HUES6 (cell line): ENCODE measurements around the gene NPY4R2.
"Not testable (repeated sequence)": the region's sequence is repeated elsewhere in the genome, so short reads cannot be mapped to it uniquely, and the experiment has no call there.

Experiments
- H3K27ac ChIP-seq: 2 replicates; pipeline ENCODE4 v1.7.0; 2013; ENCODE audit warnings: low read depth, mild to moderate bottlenecking, low read length, inconsistent platforms
- H3K27me3 ChIP-seq: 2 replicates; pipeline ENCODE4 v1.6.1; 2013; ENCODE audit warnings: low read length; ENCODE audit not compliant: control insufficient read depth, insufficient read depth
- H3K36me3 ChIP-seq: 2 replicates; pipeline ENCODE4 v1.6.1; 2013; ENCODE audit warnings: low read length; ENCODE audit not compliant: control insufficient read depth, insufficient read depth
- H3K4me1 ChIP-seq: 2 replicates; pipeline ENCODE4 v1.6.1; 2013; ENCODE audit warnings: low read length; ENCODE audit not compliant: control insufficient read depth, insufficient read depth
- H3K4me3 ChIP-seq: 2 replicates; pipeline ENCODE4 v1.5.1; 2013; ENCODE audit warnings: low read depth, low read length
- H3K9ac ChIP-seq: one replicate; pipeline ENCODE4 v1.6.1; 2013; ENCODE audit warnings: mild to moderate bottlenecking, low read length
- H3K9me3 ChIP-seq: 2 replicates; pipeline ENCODE4 v1.6.1; 2013; ENCODE audit warnings: low read depth, low read length; ENCODE audit not compliant: control insufficient read depth, insufficient read depth

NPY4R2 gene

DNA sequence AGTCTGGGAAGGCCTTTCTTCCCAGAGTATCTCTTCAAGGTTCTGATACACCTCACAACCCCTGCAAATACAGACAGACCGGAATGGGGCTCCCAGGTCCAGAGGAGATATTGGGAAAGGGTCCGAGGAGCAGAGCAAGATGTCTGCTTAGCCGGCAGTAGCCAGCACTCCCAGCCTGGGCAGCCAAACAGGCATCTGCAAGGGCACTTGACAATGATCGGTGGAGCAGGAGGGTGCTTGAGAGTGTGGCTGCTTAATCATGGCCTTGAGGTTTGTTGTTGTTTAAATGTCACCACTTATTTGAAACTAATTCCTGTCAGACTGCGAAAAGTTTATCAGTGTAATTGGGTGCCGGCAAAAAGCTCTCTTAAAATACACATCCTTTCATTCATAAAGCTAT, 15.0 kb downstream of the NPY4R2 start:
- H3K27me3 ChIP-seq, H3K27ac ChIP-seq, H3K9me3 ChIP-seq, H3K4me1 ChIP-seq, H3K4me3 ChIP-seq, H3K9ac ChIP-seq, H3K36me3 ChIP-seq: not testable (repeated sequence)

DNA sequence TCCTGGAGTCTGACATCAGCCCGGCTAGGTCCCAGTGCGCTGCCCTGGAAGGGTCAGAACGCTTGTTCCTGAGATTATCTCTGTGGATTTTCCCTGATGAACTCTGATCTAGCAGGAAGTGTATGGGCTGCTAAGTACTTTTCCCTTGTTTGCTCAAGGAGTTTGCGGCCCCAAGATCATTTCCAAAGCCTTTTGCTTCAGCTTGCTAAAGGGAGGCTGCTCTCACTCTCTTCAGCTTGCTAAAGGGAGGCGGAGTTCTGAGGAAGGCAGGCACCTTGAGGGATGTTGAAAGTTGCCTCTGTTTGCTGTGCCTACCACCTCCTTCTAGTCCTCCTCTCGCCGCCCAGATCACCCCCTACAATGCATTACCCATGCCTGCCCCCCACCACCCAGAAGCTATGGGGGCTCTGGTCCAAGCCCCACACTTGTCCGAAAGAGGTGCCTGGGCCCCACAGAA, 18.3 kb downstream of the NPY4R2 start:
- H3K27ac ChIP-seq, H3K4me3 ChIP-seq, H3K9ac ChIP-seq, H3K4me1 ChIP-seq, H3K9me3 ChIP-seq, H3K36me3 ChIP-seq, H3K27me3 ChIP-seq: not testable (repeated sequence)

DNA sequence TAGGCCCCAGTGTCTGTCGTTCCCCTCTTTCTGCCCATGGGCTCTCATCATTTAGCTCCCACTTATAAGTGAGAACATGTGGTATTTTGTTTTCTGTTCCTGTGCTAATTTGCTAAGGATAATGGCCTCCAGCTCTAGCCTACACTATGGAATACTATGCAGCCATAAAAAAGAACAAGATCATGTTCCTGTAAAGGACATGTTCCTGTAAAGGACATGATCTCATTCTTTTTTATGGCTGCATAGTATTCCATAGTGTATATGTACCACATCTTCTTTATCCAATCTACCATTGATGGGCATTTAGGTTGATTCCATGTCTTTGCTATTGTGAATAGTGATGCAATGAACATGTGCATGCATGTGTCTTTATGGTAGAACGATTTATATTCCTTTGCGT, 19.2 kb downstream of the NPY4R2 start:
- H3K36me3 ChIP-seq, H3K9ac ChIP-seq, H3K9me3 ChIP-seq, H3K27me3 ChIP-seq, H3K27ac ChIP-seq, H3K4me3 ChIP-seq, H3K4me1 ChIP-seq: not testable (repeated sequence)

DNA sequence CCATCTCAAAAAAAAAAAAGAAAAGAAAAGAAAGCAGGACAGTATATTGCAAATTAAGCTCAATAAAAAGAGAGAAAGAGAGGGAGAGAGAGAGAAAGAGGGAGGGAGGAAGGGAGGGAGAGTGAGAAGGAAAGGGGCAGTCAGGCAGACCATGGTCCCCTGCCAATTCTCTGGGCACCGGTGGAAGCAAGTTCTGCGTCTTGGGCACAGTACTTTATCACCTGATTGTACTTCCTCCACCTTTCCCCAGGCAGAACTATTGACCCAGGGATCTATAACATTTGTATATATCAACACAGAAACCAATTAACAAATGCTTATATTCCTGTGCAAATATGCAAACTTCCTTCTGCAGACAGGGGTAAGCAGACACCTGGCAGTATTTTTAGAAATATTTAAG, 22.4 kb downstream of the NPY4R2 start:
- H3K27ac ChIP-seq, H3K9me3 ChIP-seq, H3K27me3 ChIP-seq, H3K36me3 ChIP-seq, H3K4me1 ChIP-seq, H3K9ac ChIP-seq, H3K4me3 ChIP-seq: not testable (repeated sequence)

DNA sequence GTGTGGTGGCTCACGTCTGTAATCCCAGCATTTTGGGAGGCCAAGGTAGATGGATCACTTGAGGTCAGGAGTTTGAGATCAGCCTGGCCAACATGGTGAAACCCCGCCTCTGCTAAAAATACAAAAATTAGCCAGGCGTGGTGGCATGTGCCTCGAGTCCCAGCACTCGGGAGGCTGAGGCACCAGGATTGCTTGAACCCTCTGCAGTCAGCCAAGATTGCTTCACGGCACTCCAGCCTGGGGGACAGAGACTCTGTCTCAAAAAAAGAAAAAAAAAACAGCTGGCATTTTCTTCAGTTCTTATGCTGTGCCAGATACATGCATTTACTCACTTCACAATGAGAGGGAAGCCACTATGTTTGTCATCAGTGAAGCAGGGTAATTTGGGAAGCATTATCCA, 22.9 kb downstream of the NPY4R2 start:
- H3K27ac ChIP-seq = not testable (repeated sequence)

DNA sequence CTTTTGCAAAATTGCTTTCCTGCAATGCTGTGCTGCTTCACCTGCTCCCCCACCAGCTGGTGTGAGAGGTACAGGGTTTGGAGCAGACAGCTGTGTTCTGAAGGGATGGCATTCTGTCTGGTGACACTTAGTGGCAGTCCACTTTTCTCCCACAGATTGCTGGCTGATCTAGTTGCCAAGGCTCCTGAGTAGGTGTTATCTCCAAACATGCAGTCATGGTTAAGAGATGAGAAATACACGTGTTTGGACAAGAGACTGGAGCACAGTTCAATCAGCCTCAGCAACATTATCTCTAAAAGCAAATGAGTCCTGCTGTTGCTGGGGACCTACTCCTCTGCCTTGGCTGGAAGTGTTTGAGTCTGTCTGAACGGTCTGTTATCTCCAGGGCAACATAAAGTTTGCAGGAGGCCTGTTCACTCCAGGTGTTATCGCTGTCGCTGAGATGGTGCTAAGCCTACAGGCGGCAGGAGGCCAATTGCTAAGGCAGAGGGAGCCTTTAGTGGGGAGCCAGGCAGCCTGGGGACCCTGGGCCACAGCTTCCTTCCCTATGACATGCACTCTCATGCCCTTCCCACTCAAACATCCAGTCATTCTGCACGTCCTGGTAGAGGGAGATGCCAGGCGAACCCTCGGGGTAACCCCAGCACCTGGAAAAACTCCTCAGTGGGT, 24.0 kb downstream of the NPY4R2 start:
- not testable (repeated sequence) for H3K9ac ChIP-seq, H3K9me3 ChIP-seq, H3K4me3 ChIP-seq, H3K4me1 ChIP-seq, H3K36me3 ChIP-seq, H3K27me3 ChIP-seq, H3K27ac ChIP-seq

More for the DNA sequence above, 22.9 kb downstream of the NPY4R2 start:
- not testable (repeated sequence) for H3K4me1 ChIP-seq, H3K4me3 ChIP-seq, H3K9ac ChIP-seq, H3K36me3 ChIP-seq, H3K27me3 ChIP-seq, H3K9me3 ChIP-seq

DNA sequence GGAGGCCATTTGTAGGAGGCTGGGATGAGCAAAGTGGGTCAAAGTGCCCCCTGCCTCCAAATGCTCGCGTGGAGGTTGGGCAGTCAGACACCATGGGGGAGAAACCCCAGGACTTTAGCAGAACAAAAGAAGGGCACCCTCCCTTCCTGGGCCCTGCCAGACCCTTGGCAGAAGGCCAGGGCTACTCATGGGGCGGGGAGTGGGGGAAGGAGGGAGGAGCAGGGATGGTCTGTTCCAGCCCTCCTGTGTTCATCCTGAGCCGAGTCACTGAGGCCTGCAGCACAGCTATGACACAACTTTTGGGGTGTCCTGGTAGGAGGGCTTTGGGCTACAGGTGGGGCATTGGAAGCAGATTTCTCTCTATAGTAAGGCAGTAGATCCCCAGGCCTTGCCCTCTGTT, 24.9 kb downstream of the NPY4R2 start:
- not testable (repeated sequence) for H3K4me1 ChIP-seq, H3K9ac ChIP-seq, H3K27ac ChIP-seq, H3K9me3 ChIP-seq, H3K4me3 ChIP-seq, H3K36me3 ChIP-seq, H3K27me3 ChIP-seq

DNA sequence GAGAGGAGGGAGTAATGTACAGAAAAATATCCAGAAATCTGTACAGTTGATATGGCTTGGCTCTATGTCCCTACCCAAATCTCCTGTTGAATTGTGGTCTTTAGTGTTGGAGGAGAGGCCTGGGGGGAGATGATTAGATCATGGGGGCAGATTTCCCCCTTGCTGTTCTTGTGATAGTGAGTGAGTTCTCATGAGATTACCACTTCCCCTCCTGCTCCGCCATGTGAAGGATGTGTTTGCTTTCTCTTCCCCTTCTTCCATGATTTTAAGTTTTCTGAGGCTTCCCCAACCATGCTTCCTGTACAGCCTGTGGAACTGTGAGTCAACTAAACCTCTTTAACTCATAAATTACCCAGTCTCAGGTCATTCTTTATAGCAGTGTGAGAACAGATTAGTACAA, 29.0 kb downstream of the NPY4R2 start:
- not testable (repeated sequence) for H3K36me3 ChIP-seq, H3K9ac ChIP-seq, H3K4me3 ChIP-seq, H3K9me3 ChIP-seq, H3K4me1 ChIP-seq, H3K27me3 ChIP-seq, H3K27ac ChIP-seq

DNA sequence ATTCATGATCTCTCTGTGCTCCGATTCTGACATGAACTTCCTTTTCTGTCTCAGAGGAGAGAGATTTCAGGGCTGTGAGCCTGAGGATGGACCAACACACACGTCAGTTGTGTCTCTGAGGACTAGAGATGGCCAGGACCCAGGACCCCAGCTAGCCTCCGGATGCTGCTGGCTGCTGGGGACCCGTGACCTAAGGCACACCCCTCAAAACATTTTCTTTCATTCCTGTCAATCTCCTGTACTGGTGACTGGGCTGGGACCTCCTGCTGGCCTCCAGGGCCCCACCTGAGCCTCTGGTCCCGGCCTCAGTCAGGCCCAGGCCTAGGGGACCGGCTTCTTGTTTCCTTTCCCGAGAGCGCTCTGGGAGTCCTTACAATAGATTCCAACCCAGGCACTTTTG, 38.7 kb downstream of the NPY4R2 start:
- not testable (repeated sequence) for H3K9me3 ChIP-seq, H3K36me3 ChIP-seq, H3K4me1 ChIP-seq, H3K27ac ChIP-seq, H3K4me3 ChIP-seq, H3K9ac ChIP-seq, H3K27me3 ChIP-seq

DNA sequence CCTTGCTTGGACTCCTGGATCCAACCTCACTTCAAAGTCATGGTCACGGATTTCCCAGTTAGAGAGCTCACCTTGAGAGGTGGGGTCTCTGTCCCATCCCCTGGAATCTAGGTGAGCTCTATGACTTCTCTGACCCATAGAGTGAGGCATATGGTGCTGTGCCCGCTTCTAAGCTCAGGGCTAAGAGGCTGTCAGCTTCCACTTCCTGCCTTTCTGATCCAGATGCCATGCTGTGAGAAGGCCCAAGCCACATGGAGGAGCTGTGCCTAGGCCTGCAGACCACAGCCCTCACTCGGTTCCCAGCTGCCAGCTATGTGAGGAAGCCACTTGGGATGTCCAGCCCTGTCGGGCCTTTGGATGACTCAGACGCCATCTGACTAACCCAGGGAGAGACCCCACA, 41.2 kb downstream of the NPY4R2 start:
- H3K27ac ChIP-seq, H3K9ac ChIP-seq, H3K27me3 ChIP-seq, H3K9me3 ChIP-seq, H3K36me3 ChIP-seq, H3K4me3 ChIP-seq, H3K4me1 ChIP-seq: not testable (repeated sequence)

DNA sequence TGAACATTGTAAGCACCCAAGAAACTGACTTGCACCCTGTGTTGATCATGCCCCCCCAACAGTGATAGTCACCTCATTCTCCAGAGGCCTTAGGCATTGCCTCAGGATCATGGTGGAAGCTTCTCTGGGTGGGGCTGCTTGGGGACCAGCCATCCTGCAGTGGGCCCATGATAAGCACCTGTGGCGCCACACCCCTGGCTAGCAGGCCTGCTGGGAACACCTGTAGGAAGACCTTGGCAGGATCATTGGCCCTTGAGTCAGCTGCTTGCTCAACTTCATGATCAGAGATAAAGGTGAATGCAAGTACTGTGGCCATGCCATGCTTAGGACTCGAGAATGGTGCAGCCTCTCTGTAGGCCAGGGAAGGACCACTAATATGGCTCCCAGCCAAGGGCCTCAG, 42.2 kb downstream of the NPY4R2 start:
- not testable (repeated sequence) for H3K4me3 ChIP-seq, H3K36me3 ChIP-seq, H3K9ac ChIP-seq, H3K4me1 ChIP-seq, H3K27ac ChIP-seq, H3K27me3 ChIP-seq, H3K9me3 ChIP-seq

DNA sequence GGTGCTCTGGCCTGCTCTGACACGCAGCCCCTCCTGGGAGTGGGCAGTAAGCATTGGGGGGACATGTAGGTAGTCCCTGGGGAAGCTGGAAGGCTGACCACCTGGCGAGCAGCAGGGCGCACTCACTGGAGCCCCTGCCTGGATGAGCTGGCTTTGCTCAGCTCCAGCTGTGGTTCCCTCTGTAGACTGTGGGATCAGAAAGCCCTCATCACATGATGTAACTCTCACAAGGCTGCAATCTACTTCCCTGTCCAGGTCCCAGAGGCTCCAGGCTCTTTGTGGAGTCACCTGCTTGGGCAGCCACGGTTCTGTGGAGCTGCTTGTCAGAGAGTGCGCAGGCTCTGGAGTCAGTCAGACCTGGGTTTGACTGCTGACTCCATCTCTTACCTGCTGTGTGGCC, 44.3 kb downstream of the NPY4R2 start:
- not testable (repeated sequence) for H3K9me3 ChIP-seq, H3K9ac ChIP-seq, H3K4me1 ChIP-seq, H3K27me3 ChIP-seq, H3K36me3 ChIP-seq, H3K4me3 ChIP-seq, H3K27ac ChIP-seq
